Right lobe of liver (tissue), 6 donors: ENCODE results near the gene COL18A1. TPM values are rescaled to one million over a fixed set of nuclear protein-coding genes. Genes with fewer than 3 reads are reported as not detected.

Experiments used
- ATAC-seq, 4 donors: fragments of 200-7000 bp; cut with Tn5 transposase; one replicate each; pipeline ENCODE4 v1.9.1; 2020; ENCODE audit warnings: mild to moderate bottlenecking in 4 of 4, moderate library complexity in 4 of 4
- DNase-seq, 3 donors: peaks; one replicate each; pipeline ENCODE4 v3.0.0-alpha.2; 2020
- H3K27ac ChIP-seq, 3 donors: fragments of 200-600 bp; one replicate each; pipeline ENCODE4 v1.8.0; 2022
- H3K27me3 ChIP-seq, 2 donors: fragments of 200-600 bp; one replicate each; pipeline ENCODE4 v1.8.0; 2022
- H3K36me3 ChIP-seq, 4 donors: fragments of 200-600 bp; sonication (generic) in 1 of 4; one replicate each; pipeline versions ENCODE4 v1.5.1 to v1.8.0; 2017 to 2022; ENCODE audit warnings: control low read depth in 1 of 4
- H3K4me1 ChIP-seq, 4 donors: fragments of 200-600 bp; sonication (generic) in 1 of 4; one replicate each; pipeline versions ENCODE4 v1.5.1 to v1.8.0; 2017 to 2022; ENCODE audit warnings: control low read depth in 1 of 4
- H3K4me3 ChIP-seq, 3 donors: fragments of 200-600 bp; one replicate each; pipeline ENCODE4 v1.8.0; 2022
- H3K9me3 ChIP-seq, 4 donors: fragments of 200-600 bp; sonication (generic) in 1 of 4; one replicate each; pipeline versions ENCODE4 v1.5.1 to v1.8.0; 2017 to 2022; ENCODE audit warnings: control low read depth in 1 of 4
- POLR2A ChIP-seq: fragments of 450-650 bp; IDR thresholded peaks from one replicate; pipeline ENCODE4 v1.6.1; 2017; ENCODE audit warnings: antibody characterized with exemption, mild to moderate bottlenecking
- WGBS: methylation state at CpG from one replicate; pipeline ENCODE4 v1.1.6; 2018; ENCODE audit warnings: low coverage, low lambda C conversion rate; ENCODE audit not compliant: insufficient coverage; ENCODE audit errors: missing lambda C conversion rate; 5-methylcytosine and 5-hydroxymethylcytosine counted together
- intact Hi-C, 2 donors: fragments of 100-400 bp; cut with DNase I; formaldehyde crosslinking; loops; one replicate each; pipeline versions ENCODE4 v1.11.2 to v1.14.1; 2022
- total RNA-seq, 6 experiments: library from RNA; depleted of rRNA in 2 of 6; stranded (reverse); fragments of >200 nt in 2 of 6; fragmentation: NEBNext Ultra II Directional in 3 of 6; extraction: Animal tissue kit (Norgen Biotek cat#: 25700) in 3 of 6; gene quantifications; one replicate each; pipeline versions ENCODE4 v1.1.0 to v1.2.4, GENCODE V29; 2016 to 2023
- TF ChIP-seq, protein P1 (sequence below), 4 donors: fragments of 200-600 bp in 3 of 4; fragments of 450-650 bp in 1 of 4; IDR thresholded peaks; one replicate each; pipeline versions ENCODE4 v1.5.1 to v1.8.0; 2016 to 2022; ENCODE audit warnings: antibody characterized with exemption in 4 of 4, mild to moderate bottlenecking in 2 of 4
- donor health status: DM: no; HTN: yes; CAD: no.
- donor health status: DM: no; HTN: no; CAD: no.
- donor health status: DM: no; HTN: no; CAD: no.
- donor health status: DM: no; HTN: yes; CAD: no.
- donor health status: DM: no; HTN: yes; CAD: no.

COL18A1 gene
- total RNA-seq, 6 experiments from 2014 or later: 261 to 487 (median 297) TPM

GRCh38 chr21:45496968-45497845 is 92.2 kb downstream of the COL18A1 start:
- Histone ChIP-seq H3K4me1 (no peaks in the 10 kb centered on the region), H3K27ac (no peak overlapping the region), H3K36me3 (peaks cover 0 to 68% (median 34%) of the 10 kb centered on the region in 4 donors), H3K27me3 (no peaks in the 10 kb centered on the region), H3K9me3 (no peaks in the 10 kb centered on the region), H3K4me3 (no peak overlapping the region)
- intact Hi-C loops: no loop called here
- no peak for TF ChIP-seq POLR2A
- TF ChIP-seq, protein P1, sequence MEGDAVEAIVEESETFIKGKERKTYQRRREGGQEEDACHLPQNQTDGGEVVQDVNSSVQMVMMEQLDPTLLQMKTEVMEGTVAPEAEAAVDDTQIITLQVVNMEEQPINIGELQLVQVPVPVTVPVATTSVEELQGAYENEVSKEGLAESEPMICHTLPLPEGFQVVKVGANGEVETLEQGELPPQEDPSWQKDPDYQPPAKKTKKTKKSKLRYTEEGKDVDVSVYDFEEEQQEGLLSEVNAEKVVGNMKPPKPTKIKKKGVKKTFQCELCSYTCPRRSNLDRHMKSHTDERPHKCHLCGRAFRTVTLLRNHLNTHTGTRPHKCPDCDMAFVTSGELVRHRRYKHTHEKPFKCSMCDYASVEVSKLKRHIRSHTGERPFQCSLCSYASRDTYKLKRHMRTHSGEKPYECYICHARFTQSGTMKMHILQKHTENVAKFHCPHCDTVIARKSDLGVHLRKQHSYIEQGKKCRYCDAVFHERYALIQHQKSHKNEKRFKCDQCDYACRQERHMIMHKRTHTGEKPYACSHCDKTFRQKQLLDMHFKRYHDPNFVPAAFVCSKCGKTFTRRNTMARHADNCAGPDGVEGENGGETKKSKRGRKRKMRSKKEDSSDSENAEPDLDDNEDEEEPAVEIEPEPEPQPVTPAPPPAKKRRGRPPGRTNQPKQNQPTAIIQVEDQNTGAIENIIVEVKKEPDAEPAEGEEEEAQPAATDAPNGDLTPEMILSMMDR (IDR thresholded peaks at IDR 0.05): no peak
- peak; percentile 17 to 49 (median 48) for DNase-seq
- peak in 1 of 4 donors; percentile 3 for ATAC-seq
- WGBS: 68% methylated on average over 3 of the region's 22 CpGs

DNA sequence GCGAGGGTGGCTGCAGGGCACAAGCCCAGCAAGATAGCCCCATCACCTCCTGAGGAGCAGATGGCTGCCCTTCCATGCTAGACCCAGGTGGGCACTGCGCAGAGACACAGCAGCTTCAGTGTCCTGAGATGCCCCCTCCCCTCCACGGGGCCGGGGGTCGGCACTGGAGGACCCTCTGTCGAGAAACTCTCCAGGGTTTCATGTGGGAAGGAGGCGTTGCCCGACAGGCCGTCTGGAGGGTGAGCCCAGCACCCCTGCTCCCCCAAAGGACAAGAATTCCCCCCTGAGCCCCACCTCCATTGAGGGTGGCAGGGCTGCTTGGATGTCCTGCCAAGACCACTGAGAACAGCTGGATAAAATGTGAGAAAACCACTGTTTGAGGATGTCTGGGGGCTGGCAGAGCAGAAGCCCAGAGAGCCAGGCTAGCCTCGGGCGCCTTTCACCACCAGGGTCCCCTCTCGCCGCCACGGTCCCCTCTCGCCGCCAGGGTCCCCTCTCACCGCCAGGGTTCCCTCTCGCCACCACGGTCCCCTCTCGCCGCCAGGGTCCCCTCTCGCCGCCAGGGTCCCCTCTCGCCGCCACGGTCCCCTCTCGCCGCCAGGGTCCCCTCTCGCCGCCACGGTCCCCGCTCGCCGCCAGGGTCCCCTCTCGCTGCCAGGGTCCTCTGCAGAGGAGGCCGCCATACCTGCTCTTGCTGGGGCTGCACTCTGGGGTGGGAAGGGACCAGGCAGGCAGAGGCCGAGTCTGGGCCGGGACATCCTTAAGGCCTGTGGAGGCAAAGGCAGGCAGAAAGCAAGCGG is 93.1 kb downstream of the COL18A1 start:
- Histone ChIP-seq H3K27me3 (no peaks in the 10 kb centered on the region), H3K36me3 (peaks cover 0 to 61% (median 30%) of the 10 kb centered on the region in 4 donors), H3K4me1 (no peaks in the 10 kb centered on the region), H3K4me3 (no peak overlapping the region), H3K9me3 (no peaks in the 10 kb centered on the region), H3K27ac (no peak overlapping the region)
- WGBS: 96% methylated on average over 3 of the region's 39 CpGs
- intact Hi-C loops: no loop called here
- ATAC-seq (no peak), DNase-seq (peak in 2 of 3 donors; percentile 17 to 48)
- TF ChIP-seq, protein P1 (IDR thresholded peaks at IDR 0.05): no peak
- TF ChIP-seq POLR2A: no peak

DNA sequence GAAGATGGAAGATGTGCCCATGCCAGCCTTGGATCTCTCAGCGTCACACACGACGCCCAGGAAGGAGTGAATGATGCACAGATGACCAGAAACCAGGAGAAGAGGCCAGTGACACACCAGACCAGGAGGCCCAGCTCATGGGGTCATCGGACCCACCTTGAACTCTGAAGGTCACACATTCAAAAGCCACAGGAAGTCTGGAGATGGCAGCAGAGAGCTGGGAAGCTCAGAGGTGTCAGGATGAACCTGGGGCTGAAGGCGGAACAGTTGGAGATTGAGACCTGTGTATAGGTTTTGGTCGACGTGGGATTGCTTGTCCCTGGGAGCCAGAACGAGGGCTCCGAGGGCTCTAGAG is 93.7 kb downstream of the COL18A1 start:
- Histone ChIP-seq H3K27ac (no peak overlapping the region), H3K36me3 (peaks cover 0 to 55% (median 27%) of the 10 kb centered on the region in 4 donors), H3K9me3 (no peaks in the 10 kb centered on the region), H3K4me1 (no peaks in the 10 kb centered on the region), H3K4me3 (no peak overlapping the region), H3K27me3 (no peaks in the 10 kb centered on the region)
- DNase-seq (peak in 2 of 3 donors; percentile 13 to 45), ATAC-seq (no peak)
- 90% methylated on average over 5 of the region's 9 CpGs for WGBS
- TF ChIP-seq, protein P1 (IDR thresholded peaks at IDR 0.05): no peak
- no peak for TF ChIP-seq POLR2A
- intact Hi-C loops: no loop called here

GRCh38 chr21:45499201-45499750 is 94.3 kb downstream of the COL18A1 start:
- TF ChIP-seq POLR2A: no peak
- TF ChIP-seq, protein P1 (IDR thresholded peaks at IDR 0.05): no peak
- ATAC-seq (no peak), DNase-seq (peak in 2 of 3 donors; percentile 42 to 45)
- peaks cover 0 to 55% (median 25%) of the 10 kb centered on the region in 4 donors for H3K36me3 ChIP-seq
- H3K9me3 ChIP-seq: no peaks in the 10 kb centered on the region
- intact Hi-C loops: no loop called here
- no peak overlapping the region for H3K4me3 ChIP-seq
- no peak overlapping the region for H3K27ac ChIP-seq
- 80% methylated on average over 17 of the region's 25 CpGs for WGBS
- no peaks in the 10 kb centered on the region for H3K27me3 ChIP-seq
- H3K4me1 ChIP-seq: no peaks in the 10 kb centered on the region
